IPS DF 6.9 (cell line): ENCODE measurements around the gene MAML2.

Experiments
- DNase-seq: peaks from one replicate; pipeline ENCODE4 v3.0.0-alpha.2; 2013; ENCODE audit warnings: low read depth, low spot score
- H3K27ac ChIP-seq: one replicate; pipeline ENCODE4 v1.5.1; 2013; ENCODE audit warnings: low read length, control low read depth
- H3K27me3 ChIP-seq: 2 replicates; pipeline ENCODE4 v1.6.1; 2013; ENCODE audit warnings: mild to moderate bottlenecking, low read length; ENCODE audit not compliant: control insufficient read depth, insufficient read depth
- H3K36me3 ChIP-seq: 2 replicates; pipeline ENCODE4 v1.6.1; 2013; ENCODE audit warnings: low read length; ENCODE audit not compliant: control insufficient read depth, insufficient read depth
- H3K4me1 ChIP-seq: 2 replicates; pipeline ENCODE4 v1.6.1; 2013; ENCODE audit warnings: low read length; ENCODE audit not compliant: control insufficient read depth, insufficient read depth
- H3K4me3 ChIP-seq: 2 replicates; pipeline ENCODE4 v1.5.1; 2013; ENCODE audit warnings: mild to moderate bottlenecking, low read length
- H3K9me3 ChIP-seq: 2 replicates; pipeline ENCODE4 v1.6.1; 2013; ENCODE audit warnings: low read length, inconsistent platforms; ENCODE audit not compliant: control insufficient read depth, insufficient read depth
- WGBS: extraction: QIAGEN DNeasy Blood & Tissue Kit; methylation state at CpG from one replicate; pipeline ENCODE4 v1.1.7; 2013; ENCODE audit warnings: mixed read lengths, missing lambda C conversion rate; ENCODE audit not compliant: insufficient read length, insufficient coverage; 5-methylcytosine and 5-hydroxymethylcytosine counted together

Gene MAML2

GRCh38 chr11:96084610-96085318 is 258.2 kb downstream of the MAML2 start:
- DNase-seq, result no peak
- Histone ChIP-seq H3K27ac (no peak overlapping the region), H3K4me3 (no peak overlapping the region), H3K9me3 (no peaks in the 10 kb centered on the region), H3K4me1 (peaks cover 7% of the 10 kb centered on the region; the same call in 1 of the 2 replicates), H3K36me3 (no peaks in the 10 kb centered on the region), H3K27me3 (no peaks in the 10 kb centered on the region)
- no CpG with 5 or more reads among the region's 6 CpGs for WGBS

- H3K4me3 ChIP-seq, result no peak overlapping the region
- no peak overlapping the region for H3K27ac ChIP-seq
Observed at GRCh38 chr11:96082936-96083335, 260.1 kb downstream of the MAML2 start.

GRCh38 chr11:96082002-96082899 is 260.7 kb downstream of the MAML2 start:
- WGBS, result no CpG with 5 or more reads among the region's 11 CpGs
- no peak overlapping the region for H3K27ac ChIP-seq
- no peaks in the 10 kb centered on the region for H3K27me3 ChIP-seq
- no peaks in the 10 kb centered on the region for H3K9me3 ChIP-seq
- no peak for DNase-seq
- no peaks in the 10 kb centered on the region for H3K36me3 ChIP-seq
- H3K4me3 ChIP-seq, result no peak overlapping the region
- H3K4me1 ChIP-seq, result peaks cover 7% of the 10 kb centered on the region; the same call in 1 of the 2 replicates

More at GRCh38 chr11:96082936-96083335, 260.1 kb downstream of the MAML2 start:
- Histone ChIP-seq H3K9me3 (no peaks in the 10 kb centered on the region), H3K36me3 (no peaks in the 10 kb centered on the region), H3K27me3 (no peaks in the 10 kb centered on the region), H3K4me1 (peaks cover 7% of the 10 kb centered on the region; the same call in 1 of the 2 replicates)
- no CpG with 5 or more reads among the region's 2 CpGs for WGBS
- no peak for DNase-seq

- Histone ChIP-seq H3K4me3 (no peak overlapping the region), H3K9me3 (no peaks in the 10 kb centered on the region), H3K27me3 (no peaks in the 10 kb centered on the region), H3K36me3 (no peaks in the 10 kb centered on the region), H3K4me1 (peaks cover 7% of the 10 kb centered on the region; the same call in 1 of the 2 replicates), H3K27ac (no peak overlapping the region)
- WGBS, result no CpG with 5 or more reads among the region's 4 CpGs
- DNase-seq, result no peak
Observed at GRCh38 chr11:96081561-96081960, 261.4 kb downstream of the MAML2 start.

GRCh38 chr11:96079691-96080090 is 263.3 kb downstream of the MAML2 start:
- no CpG with 5 or more reads among the region's 4 CpGs for WGBS
- Histone ChIP-seq H3K27ac (no peak overlapping the region), H3K4me3 (no peak overlapping the region), H3K4me1 (peaks cover 9% of the 10 kb centered on the region; the same call in 1 of the 2 replicates), H3K27me3 (no peaks in the 10 kb centered on the region), H3K36me3 (no peaks in the 10 kb centered on the region), H3K9me3 (no peaks in the 10 kb centered on the region)
- no peak for DNase-seq

GRCh38 chr11:96075532-96075959 is 267.4 kb downstream of the MAML2 start:
- Histone ChIP-seq H3K27ac (no peak overlapping the region), H3K4me3 (no peak overlapping the region), H3K36me3 (no peaks in the 10 kb centered on the region), H3K9me3 (no peaks in the 10 kb centered on the region), H3K27me3 (no peaks in the 10 kb centered on the region), H3K4me1 (peaks cover 2% of the 10 kb centered on the region; the same call in 1 of the 2 replicates)
- no peak for DNase-seq
- no CpG with 5 or more reads among the region's 5 CpGs for WGBS

- DNase-seq, result no peak
- Histone ChIP-seq H3K4me1 (peaks cover 2% of the 10 kb centered on the region; the same call in 1 of the 2 replicates), H3K4me3 (no peak overlapping the region), H3K9me3 (no peaks in the 10 kb centered on the region), H3K27ac (no peak overlapping the region), H3K27me3 (no peaks in the 10 kb centered on the region), H3K36me3 (no peaks in the 10 kb centered on the region)
- no CpG with 5 or more reads among the region's 11 CpGs for WGBS
Observed at GRCh38 chr11:96074551-96075310, 268.3 kb downstream of the MAML2 start.

- Histone ChIP-seq H3K36me3 (no peaks in the 10 kb centered on the region), H3K27ac (no peak overlapping the region), H3K27me3 (no peaks in the 10 kb centered on the region), H3K4me3 (no peak overlapping the region), H3K4me1 (peaks cover 2% of the 10 kb centered on the region; the same call in 1 of the 2 replicates), H3K9me3 (no peaks in the 10 kb centered on the region)
- WGBS, result no CpG with 5 or more reads among the region's 6 CpGs
- DNase-seq, result no peak
Observed at GRCh38 chr11:96073536-96073935, 269.5 kb downstream of the MAML2 start.

GRCh38 chr11:96072592-96072991 is 270.4 kb downstream of the MAML2 start:
- Histone ChIP-seq H3K4me1 (peaks cover 2% of the 10 kb centered on the region; the same call in 1 of the 2 replicates), H3K4me3 (no peak overlapping the region)
- no CpG with 5 or more reads among the region's 7 CpGs for WGBS

GRCh38 chr11:96070453-96070852 is 272.5 kb downstream of the MAML2 start:
- Histone ChIP-seq H3K27ac (no peak overlapping the region), H3K9me3 (no peaks in the 10 kb centered on the region), H3K27me3 (no peaks in the 10 kb centered on the region), H3K36me3 (no peaks in the 10 kb centered on the region), H3K4me1 (no peaks in the 10 kb centered on the region), H3K4me3 (no peak overlapping the region)
- no CpG with 5 or more reads among the region's 8 CpGs for WGBS
- no peak for DNase-seq

More at GRCh38 chr11:96072592-96072991, 270.4 kb downstream of the MAML2 start:
- Histone ChIP-seq H3K27me3 (no peaks in the 10 kb centered on the region), H3K27ac (no peak overlapping the region), H3K9me3 (no peaks in the 10 kb centered on the region), H3K36me3 (no peaks in the 10 kb centered on the region)
- DNase-seq, result no peak
